Psoas muscle (tissue), 8 donors: ENCODE results near the gene ZNF691. TPM values are rescaled to one million over a fixed set of nuclear protein-coding genes. Genes with fewer than 3 reads are reported as not detected.
"Not testable (repeated sequence)": the region's sequence is repeated elsewhere in the genome, so short reads cannot be mapped to it uniquely, and the experiment has no call there.

Source experiments
- ATAC-seq, 4 donors: fragments of 200-7000 bp; cut with Tn5 transposase; one replicate each; pipeline ENCODE4 v1.9.1; 2020; ENCODE audit warnings: moderate library complexity in 3 of 4, mild to moderate bottlenecking in 2 of 4
- DNase-seq, 2 donors: peaks; one replicate each; pipeline ENCODE4 v3.0.0-alpha.2; 2020
- H3K27ac ChIP-seq: fragments of 200-600 bp; one replicate; pipeline ENCODE4 v1.8.0; 2022
- H3K27me3 ChIP-seq, 3 donors: fragments of 200-600 bp in 1 of 3; one replicate each; pipeline versions ENCODE4 v1.6.1 to v1.8.0; 2013 to 2022; ENCODE audit warnings: low read length in 2 of 3, mild to moderate bottlenecking in 2 of 3, moderate library complexity in 1 of 3; ENCODE audit not compliant: insufficient read depth in 3 of 3
- H3K36me3 ChIP-seq, 2 donors: fragments of 200-600 bp in 1 of 2; one replicate each; pipeline versions ENCODE4 v1.6.1 to v1.8.0; 2013 to 2022; ENCODE audit warnings: low read depth in 1 of 2, mild to moderate bottlenecking in 1 of 2, moderate library complexity in 1 of 2; ENCODE audit not compliant: insufficient read depth in 1 of 2
- H3K4me1 ChIP-seq: fragments of 200-600 bp; one replicate; pipeline ENCODE4 v1.8.0; 2022
- H3K4me3 ChIP-seq: fragments of 200-600 bp; one replicate; pipeline ENCODE4 v1.8.0; 2022; ENCODE audit warnings: mild to moderate bottlenecking
- H3K9me3 ChIP-seq: fragments of 200-600 bp; one replicate; pipeline ENCODE4 v1.8.0; 2022
- CTCF ChIP-seq: fragments of 200-600 bp; IDR thresholded peaks from one replicate; pipeline ENCODE4 v1.8.0; 2022; ENCODE audit warnings: antibody characterized with exemption
- WGBS, 3 donors: extraction: QIAGEN DNeasy Blood & Tissue Kit; methylation state at CpG; one replicate each; pipeline versions ENCODE4 v1.1.6 to v1.1.7; 2013; 5-methylcytosine and 5-hydroxymethylcytosine counted together
- intact Hi-C, 2 donors: fragments of 100-400 bp; cut with DNase I; formaldehyde crosslinking; loops; one replicate each; pipeline versions ENCODE4 v1.11.0 to v1.14.2; 2022
- polyA plus RNA-seq, 3 donors: library from polyadenylated mRNA; stranded (reverse); fragments of 200-250 nt; gene quantifications; one replicate each; pipeline ENCODE4 v1.2.3, GENCODE V29; 2013
- total RNA-seq, 4 donors: library from RNA; stranded (reverse); fragmentation: NEBNext Ultra II Directional in 2 of 4; extraction: Animal tissue kit (Norgen Biotek cat#: 25700) in 2 of 4; gene quantifications; one replicate each; pipeline versions ENCODE4 v1.2.1 to v1.2.4, GENCODE V29; 2021 to 2023
- donor health status: healthy with polysubstance abuse.
- donor health status: DM: no; HTN: no; CAD: no; lungs with moderate emphysema.
- donor health status: Bipolar disorder and iron deficiency.
- donor health status: healthy.
- donor health status: DM: yes; HTN: yes; CAD: no.
- donor health status: DM: no; HTN: no; CAD: no.
- donor health status: DM: no; HTN: no; CAD: no.
- donor health status: DM: yes; HTN: yes; CAD: no.

ZNF691 gene
- total and polyA plus RNA-seq, 7 donors, result 4.8 to 10.8 (median 7.0) TPM

DNA sequence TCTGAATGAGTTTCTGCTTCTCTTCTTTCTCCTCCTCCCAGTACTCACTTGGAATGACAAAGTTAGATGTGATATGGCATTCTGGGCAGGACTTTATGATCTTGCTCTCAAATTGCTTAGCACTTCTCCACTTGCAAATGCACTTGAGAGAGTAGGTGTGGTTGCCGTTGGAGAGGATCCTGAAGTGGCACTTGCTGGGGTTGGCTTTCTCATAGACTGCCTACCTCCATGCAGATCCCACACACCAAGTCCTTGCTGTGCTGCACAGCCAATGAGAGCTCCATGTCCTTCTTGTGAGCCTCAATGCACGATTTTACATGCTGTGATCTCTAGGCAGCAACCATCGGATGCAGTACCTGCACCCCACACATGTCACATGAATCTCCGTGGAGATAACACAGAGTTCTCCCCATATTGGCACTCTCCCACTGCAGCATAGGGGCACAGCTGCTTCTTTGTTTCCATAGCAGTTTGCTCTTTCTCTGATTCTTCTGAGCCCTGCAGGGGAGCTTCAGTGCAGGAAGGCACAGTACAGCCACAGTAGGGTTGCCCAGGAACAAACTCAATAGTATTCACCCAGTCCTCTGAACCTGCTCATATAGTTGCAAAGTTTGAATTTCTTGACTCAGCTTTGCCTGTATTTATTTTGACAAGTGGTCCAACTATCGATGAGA lies 45.2 kb downstream of the ZNF691 start:
- intact Hi-C loops, result no loop called here
- no peak for TF ChIP-seq CTCF
- 41 to 59% (median 48%) methylated on average over 5 of the region's 5 CpGs for WGBS, 3 donors
- ATAC-seq, result no peak
- no peak overlapping the region for H3K4me3 ChIP-seq
- no peak for DNase-seq
- no peaks in the 10 kb centered on the region for H3K36me3 ChIP-seq
- H3K4me1 ChIP-seq, result no peaks in the 10 kb centered on the region
- H3K27ac ChIP-seq, result no peak overlapping the region
- no peaks in the 10 kb centered on the region for H3K9me3 ChIP-seq
- no peaks in the 10 kb centered on the region for H3K27me3 ChIP-seq

DNA sequence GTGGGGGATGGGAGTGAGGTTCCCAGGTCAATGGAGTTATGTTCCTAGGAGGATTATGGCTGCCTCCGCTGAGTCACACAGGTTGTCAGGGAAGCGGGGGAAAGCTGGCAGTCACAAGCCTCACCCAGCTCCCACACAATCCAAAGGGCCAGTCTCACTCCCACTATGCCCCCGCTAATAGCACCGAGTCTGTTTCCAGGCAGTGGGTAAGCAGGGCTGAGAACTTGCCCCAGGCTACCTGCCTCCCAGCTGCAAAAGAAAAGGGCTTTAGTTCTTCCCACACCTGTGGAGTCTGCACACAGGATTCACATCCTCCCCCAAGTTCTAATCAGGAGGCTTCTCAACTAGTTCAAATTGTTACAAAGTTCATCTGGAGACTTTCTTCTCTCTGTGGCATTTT lies 53.5 kb downstream of the ZNF691 start:
- H3K4me1 ChIP-seq, H3K4me3 ChIP-seq, H3K36me3 ChIP-seq, H3K27ac ChIP-seq, H3K27me3 ChIP-seq, H3K9me3 ChIP-seq, intact Hi-C loops, DNase-seq, ATAC-seq: not testable (repeated sequence)
- 85 to 96% (median 91%) methylated on average over 4 of the region's 4 CpGs for WGBS, 3 donors

Other genes starting within 250 kb of the ZNF691 start
- 10 to 100 TPM in 3 of 4 donors, 1 to 10 TPM in 1; 9.9 to 14.4 (median 10.8) TPM for gene PPIH, start 188.2 kb upstream of the ZNF691 start, total RNA-seq
- gene PPIH, start 188.2 kb upstream of the ZNF691 start, polyA plus RNA-seq, result 10 to 100 TPM; 12.1 to 22.9 (median 15.1) TPM
- 1,000 to 10,000 TPM in 1 of 4 donors, 100 to 1,000 TPM in 3; 878 to 1,236 (median 911) TPM for gene YBX1, start 164.2 kb upstream of the ZNF691 start, total RNA-seq
- gene YBX1, start 164.2 kb upstream of the ZNF691 start, polyA plus RNA-seq, result 1,000 to 10,000 TPM; 1,131 to 1,545 (median 1,272) TPM
- gene CLDN19, start 106.4 kb upstream of the ZNF691 start, total RNA-seq, result not detected
- gene CLDN19, start 106.4 kb upstream of the ZNF691 start, polyA plus RNA-seq, result under 1 TPM; 0.03 to 0.34 (median 0.14) TPM
- 1 to 10 TPM; 5.1 to 8.5 (median 6.2) TPM for gene P3H1, start 79.6 kb upstream of the ZNF691 start, total RNA-seq
- gene P3H1, start 79.6 kb upstream of the ZNF691 start, polyA plus RNA-seq, result 1 to 10 TPM; 2.9 to 7.0 (median 5.1) TPM
- 10 to 100 TPM in 1 of 4 donors, 1 to 10 TPM in 3; 7.5 to 10.2 (median 8.7) TPM for gene C1orf50, start 79.4 kb upstream of the ZNF691 start, total RNA-seq
- 1 to 10 TPM; 2.5 to 6.2 (median 4.2) TPM for gene C1orf50, start 79.4 kb upstream of the ZNF691 start, polyA plus RNA-seq
- under 1 TPM; 0.15 to 0.89 (median 0.30) TPM for gene TMEM269, start 61.6 kb upstream of the ZNF691 start, total RNA-seq
- under 1 TPM; 0.05 to 0.07 (median 0.06) TPM for gene TMEM269, start 61.6 kb upstream of the ZNF691 start, polyA plus RNA-seq
- gene ERMAP, start 29.5 kb upstream of the ZNF691 start, total RNA-seq, result 1 to 10 TPM; 1.8 to 3.7 (median 2.6) TPM
- gene ERMAP, start 29.5 kb upstream of the ZNF691 start, polyA plus RNA-seq, result 1 to 10 TPM; 1.4 to 2.0 (median 1.9) TPM
- 10 to 100 TPM; 11.7 to 18.4 (median 16.9) TPM for gene SVBP, start 29.2 kb upstream of the ZNF691 start, total RNA-seq
- 10 to 100 TPM; 20.5 to 58.2 (median 27.2) TPM for gene SVBP, start 29.2 kb upstream of the ZNF691 start, polyA plus RNA-seq
- 1 to 10 TPM; 1.1 to 3.8 (median 2.0) TPM for gene SLC2A1, start 112.3 kb downstream of the ZNF691 start, total RNA-seq
- 1 to 10 TPM; 1.2 to 3.3 (median 2.5) TPM for gene SLC2A1, start 112.3 kb downstream of the ZNF691 start, polyA plus RNA-seq